SK-N-SH (cell line): ENCODE data around the gene SZRD1. TPM values are rescaled to one million over a fixed set of nuclear protein-coding genes. Genes with fewer than 3 reads are reported as not detected.

ENCODE experiments used
- CTCF ChIA-PET: fragments of 300-600, 350-600 bp; formaldehyde crosslinking; extraction: SDS; loops from one replicate; lab custom pipeline; 2021; lab: Yijun Ruan, JAX
- POLR2A ChIA-PET: fragments of 350-600 bp; sonication (Branson Sonifier 250); formaldehyde crosslinking; extraction: SDS; loops from one replicate; lab custom pipeline; 2020; ENCODE audit warnings: antibody characterized with exemption, inconsistent platforms; lab: Yijun Ruan, JAX
- DNase-seq: peaks from one replicate; pipeline ENCODE4 v3.0.0; 2012
- H2AFZ ChIP-seq: fragments of 200-600 bp; sonication (generic); 2 replicates; pipeline ENCODE4 v1.8.1; 2016; ENCODE audit warnings: antibody characterized with exemption, mild to moderate bottlenecking, low read depth
- H3F3A ChIP-seq: fragments of 200-600 bp; sonication (generic); replicated peaks from 2 replicates; pipeline ENCODE3; 2016; ENCODE audit warnings: antibody characterized with exemption, mild to moderate bottlenecking; ENCODE audit not compliant: insufficient read depth
- H3K27ac ChIP-seq, 2 experiments: fragments of 200-500 bp in 1 of 2; fragments of 200-600 bp in 1 of 2; sonication (Bioruptor generic) in 1 of 2; sonication (generic), shearing (Covaris generic) in 1 of 2; 2 replicates each; pipeline versions ENCODE4 v1.5.1 to v1.6.1; 2014 to 2016; ENCODE audit warnings: low read depth in 2 of 2, inconsistent platforms in 1 of 2, low read length in 1 of 2, mild to moderate bottlenecking in 1 of 2, mixed read lengths in 1 of 2
- H3K27me3 ChIP-seq: fragments of 200-600 bp; sonication (generic), shearing (Covaris generic); 2 replicates; pipeline ENCODE4 v1.6.1; 2016; ENCODE audit warnings: mixed run types; ENCODE audit not compliant: insufficient read depth
- H3K36me3 ChIP-seq, 2 experiments: fragments of 200-500 bp in 1 of 2; fragments of 200-600 bp in 1 of 2; sonication (Bioruptor generic) in 1 of 2; sonication (generic) in 1 of 2; replicated peaks in 1 of 2; 2 replicates each; pipeline versions ENCODE3 to v1.5.1; 2014 to 2016; ENCODE audit warnings: low read length in 1 of 2, mild to moderate bottlenecking in 1 of 2; ENCODE audit not compliant: insufficient read depth in 2 of 2, control insufficient read depth in 1 of 2
- H3K4me1 ChIP-seq, 2 experiments: fragments of 200-500 bp in 1 of 2; fragments of 200-600 bp in 1 of 2; sonication (Bioruptor generic) in 1 of 2; sonication (generic), shearing (Covaris generic) in 1 of 2; 2 replicates each; pipeline versions ENCODE4 v1.5.1 to v1.6.1; 2014 to 2016; ENCODE audit warnings: low read depth in 1 of 2, low read length in 1 of 2, mixed run types in 1 of 2; ENCODE audit not compliant: insufficient read depth in 2 of 2, control insufficient read depth in 1 of 2
- H3K4me2 ChIP-seq: fragments of 200-600 bp; sonication (generic), shearing (Covaris generic); 2 replicates; pipeline ENCODE4 v1.6.1; 2017; ENCODE audit warnings: mixed run types
- H3K4me3 ChIP-seq, 2 experiments: fragments of 200-500 bp in 1 of 2; fragments of 200-600 bp in 1 of 2; sonication (Bioruptor generic) in 1 of 2; sonication (generic), shearing (Covaris generic) in 1 of 2; 2 replicates each; pipeline versions ENCODE4 v1.5.1 to v1.8.1; 2014 to 2016; ENCODE audit warnings: low read depth in 2 of 2, inconsistent platforms in 1 of 2, low read length in 1 of 2, mild to moderate bottlenecking in 1 of 2, mixed read lengths in 1 of 2, moderate library complexity in 1 of 2
- H3K79me2 ChIP-seq: fragments of 200-600 bp; sonication (generic); 2 replicates; pipeline ENCODE4 v1.8.1; 2017; ENCODE audit warnings: mild to moderate bottlenecking; ENCODE audit not compliant: insufficient read depth
- H3K9ac ChIP-seq: fragments of 200-600 bp; sonication (generic); 2 replicates; pipeline ENCODE4 v1.6.1; 2017; ENCODE audit warnings: mixed run types
- H3K9me2 ChIP-seq: fragments of 200-600 bp; sonication (generic); 2 replicates; pipeline ENCODE4 v1.6.1; 2017; ENCODE audit warnings: mixed run types
- H3K9me3 ChIP-seq: fragments of 200-600 bp; sonication (generic); 2 replicates; pipeline ENCODE4 v1.6.1; 2017; ENCODE audit warnings: mixed run types, mild to moderate bottlenecking, moderate library complexity
- H4K20me1 ChIP-seq: fragments of 200-600 bp; sonication (generic); 2 replicates; pipeline ENCODE4 v1.6.1; 2017; ENCODE audit warnings: mild to moderate bottlenecking, mixed run types; ENCODE audit not compliant: insufficient read depth
- CHD2 ChIP-seq: fragments of 150-350 bp; IDR thresholded peaks from 2 replicates; pipeline ENCODE4 v1.6.1; 2018; ENCODE audit warnings: low read length; ENCODE audit not compliant: partially characterized antibody
- CTCF ChIP-seq: fragments of 200-600 bp; sonication (generic); IDR thresholded peaks from 2 replicates; pipeline ENCODE4 v1.6.1; 2017; ENCODE audit warnings: antibody characterized with exemption, mild to moderate bottlenecking, moderate library complexity
- ELF1 ChIP-seq: IDR thresholded peaks from 2 replicates; pipeline ENCODE4 v1.4.0; 2012
- EZH2phosphoT487 ChIP-seq: fragments of 200-600 bp; sonication (generic); IDR thresholded peaks from 2 replicates; pipeline ENCODE4 v1.6.1; 2017; ENCODE audit warnings: low read depth, mixed run types, mild to moderate bottlenecking, antibody characterized with exemption, moderate library complexity, borderline replicate concordance
- FOXJ3 ChIP-seq: sonication (generic); formaldehyde crosslinking; IDR thresholded peaks from 2 replicates; pipeline ENCODE4 v1.5.1; 2020; ENCODE audit warnings: mild to moderate bottlenecking, missing genetic modification reagents
- FOXM1 ChIP-seq: IDR thresholded peaks from 2 replicates; pipeline ENCODE4 v1.4.0; 2012; ENCODE audit warnings: low read depth, mild to moderate bottlenecking
- GABPA ChIP-seq: IDR thresholded peaks from 2 replicates; pipeline ENCODE4 v1.4.0; 2012; ENCODE audit warnings: low read depth, mild to moderate bottlenecking
- GATA2 ChIP-seq: sonication (generic); formaldehyde crosslinking; IDR thresholded peaks from 2 replicates; pipeline ENCODE4 v1.5.0; 2020; ENCODE audit warnings: mild to moderate bottlenecking, missing genetic modification reagents
- MXI1 ChIP-seq: IDR thresholded peaks from 2 replicates; pipeline ENCODE4 v1.6.1; 2012; ENCODE audit warnings: mild to moderate bottlenecking, low read depth, low read length, improper control_type of control experiment
- NRF1 ChIP-seq: IDR thresholded peaks from 2 replicates; pipeline ENCODE4 v1.6.1; 2012; ENCODE audit warnings: low read depth, mild to moderate bottlenecking, low read length
- RAD21 ChIP-seq: IDR thresholded peaks from 2 replicates; pipeline ENCODE4 v1.6.1; 2012; ENCODE audit warnings: mild to moderate bottlenecking, low read length
- SIN3A ChIP-seq: IDR thresholded peaks from 2 replicates; pipeline ENCODE4 v1.6.1; 2012; ENCODE audit warnings: low read depth, mild to moderate bottlenecking, low read length, moderate library complexity, borderline replicate concordance
- SMC3 ChIP-seq: IDR thresholded peaks from 2 replicates; pipeline ENCODE4 v1.6.1; 2012; ENCODE audit warnings: low read depth, low read length, improper control_type of control experiment
- USF1 ChIP-seq: IDR thresholded peaks from 2 replicates; pipeline ENCODE4 v1.4.0; 2012; ENCODE audit warnings: low read depth, borderline replicate concordance
- USF2 ChIP-seq: fragments of 150-350 bp; IDR thresholded peaks from 2 replicates; pipeline ENCODE4 v1.6.1; 2017; ENCODE audit warnings: antibody characterized with exemption, low read length, low read depth, borderline replicate concordance
- ZBTB33 ChIP-seq: IDR thresholded peaks from 2 replicates; pipeline ENCODE4 v1.4.0; 2012; ENCODE audit warnings: low read depth, borderline replicate concordance
- WGBS: methylation state at CpG from one replicate; pipeline ENCODE4 v1.1.6; 2017; ENCODE audit warnings: low lambda C conversion rate; 5-methylcytosine and 5-hydroxymethylcytosine counted together
- polyA plus RNA-seq, 3 experiments: library from polyadenylated mRNA; depleted of rRNA; stranded (reverse); fragments of >200 nt; gene quantifications; 2 replicates each; pipeline ENCODE4 v1.2.3, GENCODE V29; 2012

Gene SZRD1
- polyA plus RNA-seq, 1 of the 3 experiments (the other 2 are of a cell fraction), result 119 TPM

GRCh38 chr1:16413191-16413590 is 46.1 kb downstream of the SZRD1 start:
- H3K36me3 ChIP-seq, result no peaks in the 10 kb centered on the region
- no peaks in the 10 kb centered on the region for H4K20me1 ChIP-seq
- no peaks in the 10 kb centered on the region for H3K9me3 ChIP-seq
- DNase-seq, result no peak
- H3K9ac ChIP-seq, result no peak overlapping the region
- H2AFZ ChIP-seq, result no peak overlapping the region
- WGBS, result 73% methylated on average over 3 of the region's 3 CpGs
- no peaks in the 10 kb centered on the region for H3F3A ChIP-seq
- H3K4me3 ChIP-seq, result no peak overlapping the region
- H3K4me2 ChIP-seq, result no peak overlapping the region
- no peaks in the 10 kb centered on the region for H3K79me2 ChIP-seq
- H3K27ac ChIP-seq, result no peak overlapping the region
- CTCF ChIA-PET, result no interaction called here
- no peaks in the 10 kb centered on the region for H3K27me3 ChIP-seq
- POLR2A ChIA-PET, result no interaction called here
- no peaks in the 10 kb centered on the region for H3K4me1 ChIP-seq
- TF ChIP-seq GABPA (no peak), SMC3 (no peak), FOXM1 (no peak), USF1 (no peak), NRF1 (no peak), ELF1 (no peak), GATA2 (CRISPR knock-in tag) (no peak), CHD2 (no peak), ZBTB33 (no peak), FOXJ3 (CRISPR knock-in tag) (no peak), MXI1 (no peak), SIN3A (no peak), EZH2phosphoT487 (no peak), USF2 (no peak), RAD21 (no peak), CTCF (no peak)
- no peaks in the 10 kb centered on the region for H3K9me2 ChIP-seq
